Subcutaneous adipose tissue (tissue), 4 donors: ENCODE results near the gene CDH4. TPM values are rescaled to one million over a fixed set of nuclear protein-coding genes. Genes with fewer than 3 reads are reported as not detected.

Experiments
- total RNA-seq, 4 donors: library from RNA; depleted of rRNA; stranded (reverse); fragments of >200 nt; gene quantifications; one replicate each; pipeline ENCODE4 v1.1.0, GENCODE V29; 2016
- TF ChIP-seq, protein P1 (sequence below): fragments of 450-650 bp; IDR thresholded peaks from one replicate; pipeline ENCODE4 v1.5.1; 2016; ENCODE audit warnings: low read depth, mild to moderate bottlenecking, control low read depth, antibody characterized with exemption, moderate library complexity

The CDH4 gene
- total RNA-seq, 4 donors from 2014 or later = not detected

GRCh38 chr20:61354001-61354390 is 101.9 kb downstream of the CDH4 start:
- TF ChIP-seq, protein P1, sequence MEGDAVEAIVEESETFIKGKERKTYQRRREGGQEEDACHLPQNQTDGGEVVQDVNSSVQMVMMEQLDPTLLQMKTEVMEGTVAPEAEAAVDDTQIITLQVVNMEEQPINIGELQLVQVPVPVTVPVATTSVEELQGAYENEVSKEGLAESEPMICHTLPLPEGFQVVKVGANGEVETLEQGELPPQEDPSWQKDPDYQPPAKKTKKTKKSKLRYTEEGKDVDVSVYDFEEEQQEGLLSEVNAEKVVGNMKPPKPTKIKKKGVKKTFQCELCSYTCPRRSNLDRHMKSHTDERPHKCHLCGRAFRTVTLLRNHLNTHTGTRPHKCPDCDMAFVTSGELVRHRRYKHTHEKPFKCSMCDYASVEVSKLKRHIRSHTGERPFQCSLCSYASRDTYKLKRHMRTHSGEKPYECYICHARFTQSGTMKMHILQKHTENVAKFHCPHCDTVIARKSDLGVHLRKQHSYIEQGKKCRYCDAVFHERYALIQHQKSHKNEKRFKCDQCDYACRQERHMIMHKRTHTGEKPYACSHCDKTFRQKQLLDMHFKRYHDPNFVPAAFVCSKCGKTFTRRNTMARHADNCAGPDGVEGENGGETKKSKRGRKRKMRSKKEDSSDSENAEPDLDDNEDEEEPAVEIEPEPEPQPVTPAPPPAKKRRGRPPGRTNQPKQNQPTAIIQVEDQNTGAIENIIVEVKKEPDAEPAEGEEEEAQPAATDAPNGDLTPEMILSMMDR = no peak

GRCh38 chr20:61354501-61354900 is 102.4 kb downstream of the CDH4 start:
- TF ChIP-seq, protein P1 = no peak

DNA sequence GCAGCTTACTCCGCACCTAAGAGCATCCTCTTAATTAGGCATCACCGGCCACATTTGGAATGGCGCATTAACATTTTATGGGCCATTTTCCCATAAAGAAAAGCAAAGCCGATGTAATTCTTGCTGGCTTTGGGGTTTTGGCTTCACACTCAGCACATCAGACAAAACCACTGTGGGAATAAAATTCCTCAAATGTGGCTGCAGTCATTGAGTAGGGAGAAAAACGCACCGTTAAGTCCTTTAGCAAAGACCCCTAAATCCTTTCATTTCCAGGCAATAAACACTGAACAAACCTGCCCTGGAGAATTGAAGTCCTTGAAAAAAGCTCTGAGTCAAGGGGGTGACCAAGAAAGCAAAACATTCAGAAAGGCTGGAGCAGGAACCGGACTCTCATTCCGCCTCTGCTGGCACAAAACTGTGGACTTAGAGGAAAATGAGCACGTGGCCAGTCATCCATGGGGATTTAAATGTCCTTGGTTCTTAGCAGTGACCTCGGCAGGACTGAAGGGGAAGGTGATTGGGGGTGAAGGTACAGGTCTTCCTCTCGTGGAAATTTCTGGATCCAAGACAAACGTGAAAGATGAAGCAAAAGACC is 102.9 kb downstream of the CDH4 start:
- TF ChIP-seq, protein P1 = no peak

GRCh38 chr20:61355585-61355984 is 103.5 kb downstream of the CDH4 start:
- TF ChIP-seq, protein P1 = no peak

DNA sequence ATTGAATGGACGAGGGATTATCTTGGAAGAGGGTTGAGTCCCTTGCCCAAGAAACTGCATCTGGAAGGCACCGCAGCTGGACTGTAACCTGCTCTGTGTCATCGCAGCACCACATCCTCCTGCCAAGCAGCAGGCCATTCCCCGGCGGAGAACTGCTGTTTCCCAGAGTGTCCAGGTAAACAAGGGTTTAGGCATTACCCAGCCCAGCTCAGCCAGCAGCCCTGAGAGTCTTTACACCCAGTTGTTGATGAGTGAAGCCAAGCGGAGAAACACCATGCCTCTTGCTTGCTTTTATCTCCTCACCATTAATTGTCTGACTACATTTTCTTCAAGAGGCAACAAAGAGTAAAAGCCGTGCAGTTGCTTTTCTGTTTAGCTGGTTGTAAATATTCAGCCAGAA is 104.1 kb downstream of the CDH4 start:
- TF ChIP-seq, protein P1 = no peak

DNA sequence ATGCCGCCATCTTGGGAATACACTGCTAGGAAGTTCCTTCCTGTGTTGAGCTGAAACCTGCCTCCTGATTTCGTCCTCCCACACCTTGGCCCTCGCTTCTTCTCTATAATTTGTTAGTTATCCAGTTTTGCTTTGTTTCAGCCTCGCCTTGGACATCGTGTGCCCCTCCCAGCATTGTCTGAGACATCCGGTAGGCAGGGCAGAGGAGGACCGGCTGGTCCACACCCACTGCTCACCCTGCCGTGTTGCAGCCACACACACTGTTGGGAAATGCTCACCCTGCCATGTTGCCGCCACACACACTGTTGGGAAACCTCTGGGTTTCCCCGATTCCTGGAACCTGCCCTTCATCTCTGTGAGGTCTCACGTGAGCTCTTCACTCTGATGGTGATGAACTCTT is 105.1 kb downstream of the CDH4 start:
- TF ChIP-seq, protein P1 = no peak

- TF ChIP-seq, protein P1 = no peak
These were observed 107.2 kb downstream of the CDH4 start for GRCh38 chr20:61359254-61359653.
